GM19372 (cell line): Measurements from ENCODE around the gene SPTBN1.

Source experiments
- ATAC-seq: cut with Tn5 transposase; IDR thresholded peaks from one replicate; pipeline ENCODE4 v1.9.1; 2021; ENCODE audit warnings: mild to moderate bottlenecking, low read depth, moderate library complexity; ENCODE audit not compliant: unreplicated experiment

SPTBN1 gene

DNA sequence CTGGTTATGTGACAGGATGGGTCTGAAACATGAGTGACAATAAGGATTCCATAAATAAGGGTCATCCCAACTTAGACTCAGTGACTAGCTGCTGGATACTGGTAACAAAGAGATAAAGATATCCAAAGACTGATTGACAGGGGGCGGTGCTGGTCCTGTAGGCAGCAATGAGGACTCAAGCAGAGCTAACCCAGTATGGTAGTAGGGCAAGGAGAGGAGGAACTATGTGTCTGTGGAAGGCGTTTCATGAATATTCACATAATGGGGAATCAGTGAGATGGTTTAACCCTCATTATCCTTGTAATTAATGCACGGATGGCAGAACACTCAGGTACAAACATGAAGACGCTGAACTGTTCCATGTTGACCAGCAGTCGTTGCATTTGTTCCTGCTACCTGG lies 164.8 kb downstream of the SPTBN1 start:
- no peak for ATAC-seq

DNA sequence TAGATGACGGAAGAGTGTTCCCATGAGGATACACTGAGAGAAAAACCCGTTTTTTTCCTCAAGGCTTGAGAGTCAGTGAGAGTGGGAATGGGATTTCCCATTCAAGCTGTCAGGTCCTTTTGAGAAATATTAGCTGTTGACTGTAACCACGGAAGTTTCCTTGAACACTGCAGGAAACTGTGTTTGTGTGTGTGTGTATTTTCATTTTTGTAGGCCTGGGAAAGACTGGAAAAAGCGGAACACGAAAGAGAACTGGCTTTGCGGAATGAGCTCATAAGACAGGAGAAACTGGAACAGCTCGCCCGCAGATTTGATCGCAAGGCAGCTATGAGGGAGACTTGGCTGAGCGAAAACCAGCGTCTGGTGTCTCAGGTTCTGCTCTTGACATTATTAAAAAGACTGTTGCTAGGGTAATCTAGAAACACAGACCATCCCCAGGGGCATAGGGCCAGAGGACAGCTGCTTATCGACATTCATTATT lies 168.5 kb downstream of the SPTBN1 start:
- ATAC-seq, result no peak

DNA sequence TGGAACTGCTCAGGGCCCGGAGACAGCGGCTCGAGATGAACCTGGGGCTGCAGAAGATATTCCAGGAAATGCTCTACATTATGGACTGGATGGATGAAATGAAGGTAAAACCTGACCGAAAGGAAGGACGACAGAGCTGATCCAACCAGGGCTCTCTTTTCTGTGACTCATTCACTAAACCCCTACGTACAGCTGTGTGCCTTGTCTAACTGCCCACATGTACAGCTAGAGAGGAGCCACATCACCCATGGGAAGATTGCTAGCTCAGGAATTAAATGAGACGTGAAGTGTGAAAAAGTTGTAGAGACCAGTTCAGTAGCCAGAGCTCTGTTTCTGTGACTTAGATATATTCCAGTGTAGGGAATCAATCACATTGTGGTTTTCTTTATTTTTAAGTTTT lies 170.0 kb downstream of the SPTBN1 start:
- ATAC-seq, result no peak

DNA sequence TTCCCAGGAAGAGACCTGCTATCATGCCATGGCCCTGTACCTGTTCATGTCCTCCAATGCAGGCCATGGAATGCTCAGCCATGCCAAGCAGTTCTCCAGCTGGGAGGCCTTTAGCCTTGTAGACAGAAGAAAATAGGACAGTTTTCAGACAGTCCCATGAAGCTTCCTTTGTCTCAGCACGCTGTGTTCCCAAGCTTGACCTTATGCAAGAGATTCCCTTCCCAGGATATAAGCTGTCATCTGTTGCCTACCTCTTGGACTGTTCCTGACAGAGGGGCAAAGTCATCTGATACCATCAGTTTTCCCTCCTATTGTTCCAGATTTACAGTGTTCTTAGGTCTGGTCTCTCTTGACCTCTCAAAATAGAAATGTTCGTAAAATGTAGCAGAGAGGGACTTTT lies 170.8 kb downstream of the SPTBN1 start:
- no peak for ATAC-seq

DNA sequence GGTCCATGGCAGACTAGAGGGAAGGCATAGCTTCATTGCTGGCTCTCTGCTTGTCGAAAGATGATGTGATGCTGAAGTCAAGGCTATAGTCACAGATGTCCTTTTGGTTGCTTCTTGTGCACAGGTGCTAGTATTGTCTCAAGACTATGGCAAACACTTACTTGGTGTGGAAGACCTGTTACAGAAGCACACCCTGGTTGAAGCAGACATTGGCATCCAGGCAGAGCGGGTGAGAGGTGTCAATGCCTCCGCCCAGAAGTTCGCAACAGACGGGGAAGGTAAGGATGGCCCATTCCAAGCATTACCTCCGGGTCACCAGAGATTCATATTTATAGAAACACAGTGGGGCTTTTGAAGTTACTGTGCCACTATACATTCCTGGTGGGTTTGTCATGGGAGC lies 171.8 kb downstream of the SPTBN1 start:
- ATAC-seq, result no peak

DNA sequence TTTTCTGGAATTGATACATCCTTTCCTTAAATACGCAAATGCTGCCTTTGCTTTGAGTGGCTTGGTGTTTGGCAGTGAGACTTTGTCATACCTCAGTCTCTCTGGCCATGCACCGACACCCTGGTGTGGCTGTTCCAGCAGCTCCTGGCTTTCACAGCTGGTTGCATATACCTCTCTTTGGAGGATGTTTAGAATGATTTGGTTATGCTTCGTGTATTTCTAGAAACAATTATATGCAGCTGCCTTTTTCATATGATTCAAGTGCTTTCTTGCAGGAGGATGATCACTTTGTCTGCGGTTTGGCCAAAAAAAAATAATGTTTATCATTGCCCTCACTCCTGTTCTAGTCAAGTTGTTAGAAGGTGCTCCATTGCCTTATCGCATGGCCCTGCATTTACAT lies 172.3 kb downstream of the SPTBN1 start:
- ATAC-seq, result no peak

DNA sequence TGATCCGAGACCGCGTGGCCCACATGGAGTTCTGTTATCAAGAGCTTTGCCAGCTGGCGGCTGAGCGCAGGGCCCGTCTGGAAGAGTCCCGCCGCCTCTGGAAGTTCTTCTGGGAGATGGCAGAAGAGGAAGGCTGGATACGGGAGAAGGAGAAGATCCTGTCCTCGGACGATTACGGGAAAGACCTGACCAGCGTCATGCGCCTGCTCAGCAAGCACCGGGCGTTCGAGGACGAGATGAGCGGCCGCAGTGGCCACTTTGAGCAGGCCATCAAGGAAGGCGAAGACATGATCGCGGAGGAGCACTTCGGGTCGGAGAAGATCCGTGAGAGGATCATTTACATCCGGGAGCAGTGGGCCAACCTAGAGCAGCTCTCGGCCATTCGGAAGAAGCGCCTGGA lies 172.8 kb downstream of the SPTBN1 start:
- no peak for ATAC-seq

DNA sequence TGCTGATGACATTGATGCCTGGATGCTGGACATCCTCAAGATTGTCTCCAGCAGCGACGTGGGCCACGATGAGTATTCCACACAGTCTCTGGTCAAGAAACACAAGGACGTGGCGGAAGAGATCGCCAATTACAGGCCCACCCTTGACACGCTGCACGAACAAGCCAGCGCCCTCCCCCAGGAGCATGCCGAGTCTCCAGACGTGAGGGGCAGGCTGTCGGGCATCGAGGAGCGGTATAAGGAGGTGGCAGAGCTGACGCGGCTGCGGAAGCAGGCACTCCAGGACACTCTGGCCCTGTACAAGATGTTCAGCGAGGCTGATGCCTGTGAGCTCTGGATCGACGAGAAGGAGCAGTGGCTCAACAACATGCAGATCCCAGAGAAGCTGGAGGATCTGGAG lies 173.3 kb downstream of the SPTBN1 start:
- ATAC-seq, result no peak

DNA sequence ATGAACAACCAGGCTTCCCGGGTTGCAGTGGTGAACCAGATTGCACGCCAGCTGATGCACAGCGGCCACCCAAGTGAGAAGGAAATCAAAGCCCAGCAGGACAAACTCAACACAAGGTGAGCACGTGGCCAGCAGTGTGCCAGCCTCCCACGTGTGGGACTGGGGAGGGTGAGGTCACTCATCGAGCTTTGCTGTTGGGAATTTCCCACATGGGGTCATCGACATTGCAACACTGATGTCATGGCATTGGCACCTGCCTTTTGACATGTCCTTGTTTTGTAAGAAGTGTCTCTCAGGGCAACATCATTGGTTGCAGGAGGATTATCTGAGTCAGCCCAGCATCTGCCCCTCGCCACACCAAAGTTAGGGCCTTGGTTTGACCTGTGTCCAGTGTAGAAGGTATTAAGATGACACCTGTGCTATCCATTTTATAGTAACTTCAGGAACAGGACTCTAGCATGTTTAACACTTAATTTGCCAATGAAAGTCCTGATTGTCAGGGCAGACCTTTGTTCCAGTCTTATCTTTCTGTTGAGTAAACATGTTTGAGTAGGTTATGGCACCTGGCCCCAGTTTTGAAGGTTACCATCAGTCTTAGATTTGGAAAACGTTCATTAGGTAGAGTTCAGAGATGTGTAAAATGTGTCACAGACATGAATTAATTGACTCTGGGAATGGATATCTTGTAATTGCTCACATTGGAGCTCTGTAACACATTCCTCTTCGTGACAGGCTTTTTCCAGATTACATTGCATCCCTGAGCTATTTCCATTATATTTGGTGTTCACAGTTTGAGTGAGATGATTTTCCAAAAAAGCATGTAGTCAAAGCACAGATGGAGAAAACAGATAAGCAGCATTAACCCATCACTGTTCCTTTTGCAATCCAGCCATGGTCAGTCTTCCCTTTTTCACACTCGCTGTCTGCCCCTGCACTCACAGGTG lies 174.1 kb downstream of the SPTBN1 start:
- no peak for ATAC-seq

DNA sequence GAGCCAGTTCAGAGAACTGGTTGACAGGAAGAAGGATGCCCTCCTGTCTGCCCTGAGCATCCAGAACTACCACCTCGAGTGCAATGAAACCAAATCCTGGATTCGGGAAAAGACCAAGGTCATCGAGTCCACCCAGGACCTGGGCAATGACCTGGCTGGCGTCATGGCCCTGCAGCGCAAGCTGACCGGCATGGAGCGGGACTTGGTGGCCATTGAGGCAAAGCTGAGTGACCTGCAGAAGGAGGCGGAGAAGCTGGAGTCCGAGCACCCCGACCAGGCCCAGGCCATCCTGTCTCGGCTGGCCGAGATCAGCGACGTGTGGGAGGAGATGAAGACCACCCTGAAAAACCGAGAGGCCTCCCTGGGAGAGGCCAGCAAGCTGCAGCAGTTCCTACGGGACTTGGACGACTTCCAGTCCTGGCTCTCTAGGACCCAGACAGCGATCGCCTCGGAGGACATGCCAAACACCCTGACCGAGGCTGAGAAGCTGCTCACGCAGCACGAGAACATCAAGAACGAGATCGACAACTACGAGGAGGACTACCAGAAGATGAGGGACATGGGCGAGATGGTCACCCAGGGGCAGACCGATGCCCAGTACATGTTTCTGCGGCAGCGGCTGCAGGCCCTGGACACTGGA lies 174.9 kb downstream of the SPTBN1 start:
- no peak for ATAC-seq

DNA sequence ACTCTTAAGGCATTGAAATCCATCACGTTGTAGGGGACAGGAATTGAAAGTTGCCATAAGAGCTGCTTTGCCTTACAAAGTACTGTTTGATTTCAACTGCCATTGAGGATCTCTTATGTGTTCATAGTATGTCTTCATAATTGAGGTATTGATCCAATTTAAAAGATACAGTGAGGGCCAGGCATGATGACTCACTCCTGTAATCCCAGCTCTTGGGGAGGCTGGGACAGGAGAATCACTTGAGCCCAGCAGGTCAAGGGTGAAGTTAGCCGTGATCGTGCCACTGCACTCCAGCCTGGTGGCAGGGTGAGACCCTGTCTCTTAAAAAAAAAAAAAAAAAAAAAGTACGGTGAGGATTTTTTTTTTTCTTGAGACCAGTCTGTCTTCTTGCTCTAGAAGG lies 175.6 kb downstream of the SPTBN1 start:
- no peak for ATAC-seq

DNA sequence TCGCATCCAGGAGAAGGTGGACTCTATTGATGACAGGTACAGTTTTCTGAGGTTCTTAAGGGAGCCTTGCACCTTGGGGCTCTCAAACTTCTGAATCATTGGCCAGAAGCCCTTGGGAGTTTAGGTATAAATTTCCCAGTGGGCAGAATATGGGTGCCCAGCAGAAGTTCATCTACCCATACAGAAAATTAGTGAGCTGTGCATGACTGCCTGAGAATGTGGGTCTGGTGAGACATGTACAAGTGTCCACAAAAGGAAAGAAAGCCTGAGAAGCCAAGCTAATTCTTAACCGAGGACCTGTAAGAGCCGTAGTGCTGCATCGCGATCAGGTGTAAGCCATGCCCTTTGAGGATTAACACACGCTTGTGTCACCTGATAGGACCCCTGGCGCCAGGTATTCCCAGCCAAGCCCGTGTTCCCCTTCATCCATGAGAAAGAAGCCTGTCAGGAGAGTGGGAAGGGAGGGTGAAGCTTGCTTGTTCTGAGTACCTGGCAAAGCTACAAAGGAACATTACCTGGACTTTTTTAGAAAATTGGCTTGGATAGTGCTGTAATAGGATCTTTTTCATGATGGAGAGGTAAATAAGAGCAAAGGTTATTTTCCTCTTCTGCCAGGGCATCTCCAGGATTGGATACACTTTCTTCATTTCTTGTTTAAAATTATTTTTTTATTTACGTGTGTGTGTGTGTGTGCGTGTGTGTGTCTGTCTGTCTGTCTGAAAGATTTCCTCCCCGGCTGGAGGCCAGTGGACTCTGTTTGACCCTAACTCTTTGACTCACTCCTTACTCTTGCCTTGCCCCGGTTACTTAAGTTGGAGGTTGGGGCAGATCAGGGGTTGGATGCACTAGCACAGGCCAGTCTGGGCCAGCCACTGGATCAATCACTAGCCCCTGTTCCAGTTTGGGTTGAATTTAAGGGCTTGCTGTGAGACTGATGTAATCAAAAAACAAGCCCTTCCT lies 176.9 kb downstream of the SPTBN1 start:
- ATAC-seq, result no peak

DNA sequence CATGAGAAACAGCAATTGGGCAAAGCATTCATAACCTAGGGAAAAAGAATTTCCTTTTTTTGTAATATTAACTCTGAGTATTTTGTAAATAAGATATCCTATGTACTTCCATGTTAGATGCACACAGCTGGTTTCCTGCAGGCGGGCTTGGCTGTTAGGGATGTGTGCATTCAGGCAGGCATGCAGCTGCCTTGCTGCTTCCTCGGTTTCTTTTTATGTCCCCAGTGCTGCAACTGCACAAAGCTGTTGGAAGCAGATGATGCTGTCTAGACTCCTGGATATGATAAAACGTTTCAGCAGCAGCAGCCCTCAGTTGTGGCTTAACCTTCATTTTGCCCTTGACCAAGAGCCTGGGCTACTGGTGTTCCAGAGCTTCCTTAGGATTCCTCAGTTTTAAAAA lies 177.9 kb downstream of the SPTBN1 start:
- ATAC-seq, result no peak

DNA sequence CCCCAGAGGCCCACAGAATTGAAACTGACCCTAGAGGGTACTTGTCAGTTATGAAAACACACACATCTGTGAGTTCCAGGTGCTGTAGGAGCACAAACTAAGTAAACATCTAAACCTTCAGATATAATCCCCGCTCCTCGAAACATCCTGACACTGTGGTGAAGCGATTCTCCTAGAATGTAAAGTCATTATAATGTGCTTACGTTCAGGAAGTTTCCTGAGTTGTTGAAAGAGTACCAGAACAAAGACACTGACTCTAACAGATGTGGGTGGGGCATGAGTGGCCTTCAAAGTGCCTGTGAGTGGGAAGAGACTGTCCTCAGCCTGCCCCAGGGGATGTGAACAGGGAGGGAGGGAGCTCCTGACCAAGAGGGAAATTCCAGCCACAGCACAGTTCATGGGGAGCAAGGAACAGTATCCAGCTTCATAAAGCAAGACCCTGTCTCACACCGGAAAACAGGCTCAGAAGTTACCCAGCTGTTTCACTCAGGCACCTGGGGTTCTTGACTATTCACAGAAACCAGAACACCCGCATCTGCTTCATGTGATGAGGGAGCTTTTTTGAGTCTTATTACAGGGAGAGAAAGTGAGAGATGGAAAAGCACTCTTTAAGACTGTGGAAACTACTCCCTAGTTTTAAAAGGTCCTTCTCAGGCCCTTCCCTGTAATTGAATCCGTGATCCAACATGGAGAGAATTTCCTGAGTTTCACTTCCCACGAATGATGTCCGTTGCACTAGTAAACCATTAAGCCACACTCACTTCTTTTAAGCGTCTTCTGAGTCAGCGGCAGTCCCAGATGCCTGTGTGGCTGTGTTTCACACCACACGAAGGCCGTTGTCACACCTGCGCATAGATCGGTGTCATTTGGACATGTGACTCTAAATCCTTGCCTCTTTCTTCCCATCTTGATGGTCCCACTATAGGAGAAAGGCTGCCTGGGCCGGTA lies 178.7 kb downstream of the SPTBN1 start:
- peak; percentile 74 for ATAC-seq

DNA sequence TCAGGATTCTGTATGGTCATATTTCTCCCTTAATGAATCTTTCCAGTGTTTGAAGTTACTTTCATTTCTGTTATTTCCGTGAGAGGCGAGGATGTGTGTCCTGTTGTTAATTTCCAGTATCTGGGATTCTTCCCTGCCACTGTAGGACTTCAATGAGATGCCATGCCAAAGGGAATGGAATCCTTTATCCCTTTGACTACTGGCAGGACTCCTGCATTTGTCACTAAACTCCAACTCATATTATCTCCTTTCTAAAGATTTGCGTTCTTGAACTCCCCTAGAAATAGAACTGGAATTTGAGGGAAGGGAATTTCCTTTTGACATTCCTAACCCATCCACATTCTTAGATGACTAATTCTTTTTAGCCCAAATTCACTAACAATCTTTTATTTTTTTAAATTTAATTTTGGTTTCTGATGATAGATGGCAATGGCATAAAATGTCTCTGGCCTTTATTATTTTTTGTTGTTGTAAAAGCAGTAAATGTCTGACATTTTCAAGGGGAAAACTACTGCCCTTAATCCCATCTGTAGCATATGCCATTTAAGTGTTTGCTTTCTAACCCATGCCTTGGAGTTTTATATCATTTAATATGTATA lies 179.5 kb downstream of the SPTBN1 start:
- no peak for ATAC-seq

DNA sequence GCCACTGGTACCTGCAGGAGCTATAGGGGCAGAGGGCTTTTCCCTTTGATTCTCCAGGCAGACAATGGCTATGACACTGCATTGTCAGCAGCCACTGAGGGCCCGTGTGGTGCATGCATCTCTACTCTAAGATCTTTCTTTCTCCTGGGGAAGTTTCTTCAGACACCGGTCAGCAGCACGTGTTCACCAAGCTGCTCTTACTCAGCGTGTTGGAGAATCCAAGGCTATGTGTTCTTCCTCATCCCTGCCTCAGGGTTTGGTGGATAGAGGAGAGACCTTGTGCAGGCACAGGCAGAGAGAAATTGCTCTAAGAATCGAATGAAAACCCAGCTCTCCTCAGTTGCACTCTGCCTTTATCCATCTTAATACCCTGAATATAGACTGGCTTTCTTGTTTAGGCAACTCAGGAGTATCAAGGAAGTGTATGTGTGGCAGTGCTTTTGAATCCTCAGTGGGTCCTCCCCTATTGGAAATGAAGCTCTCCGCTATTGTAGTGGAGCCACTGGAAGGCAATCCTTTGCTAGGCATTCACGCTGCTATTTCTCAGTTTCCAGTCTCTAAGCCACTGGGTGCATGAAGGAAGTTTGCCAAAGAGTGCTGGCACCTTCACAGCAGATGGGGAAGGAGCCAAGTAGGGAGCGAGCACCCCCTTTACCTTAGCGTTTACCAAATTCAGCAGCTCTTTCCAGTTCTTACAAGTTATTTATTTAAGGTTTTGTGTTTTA lies 180.4 kb downstream of the SPTBN1 start:
- ATAC-seq, result no peak

DNA sequence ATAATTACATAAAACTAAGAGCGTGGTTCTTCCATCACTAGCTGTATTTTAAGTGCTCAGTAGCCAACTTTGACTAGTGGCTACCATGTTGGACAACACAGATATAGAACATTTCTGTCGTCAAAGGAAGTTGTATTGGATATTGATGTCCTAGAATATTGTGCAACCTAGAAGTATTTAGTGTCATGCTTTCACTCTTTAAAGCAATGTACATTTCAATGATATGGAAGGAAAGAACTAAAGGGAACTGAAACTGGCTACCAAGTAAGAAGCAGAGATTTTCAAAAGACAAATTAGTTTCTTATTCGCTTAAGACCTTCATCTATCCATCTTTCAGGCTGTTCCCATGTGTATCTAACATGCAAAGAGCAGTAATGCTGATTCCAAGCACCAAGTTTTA lies 182.0 kb downstream of the SPTBN1 start:
- ATAC-seq, result peak; percentile 32

DNA sequence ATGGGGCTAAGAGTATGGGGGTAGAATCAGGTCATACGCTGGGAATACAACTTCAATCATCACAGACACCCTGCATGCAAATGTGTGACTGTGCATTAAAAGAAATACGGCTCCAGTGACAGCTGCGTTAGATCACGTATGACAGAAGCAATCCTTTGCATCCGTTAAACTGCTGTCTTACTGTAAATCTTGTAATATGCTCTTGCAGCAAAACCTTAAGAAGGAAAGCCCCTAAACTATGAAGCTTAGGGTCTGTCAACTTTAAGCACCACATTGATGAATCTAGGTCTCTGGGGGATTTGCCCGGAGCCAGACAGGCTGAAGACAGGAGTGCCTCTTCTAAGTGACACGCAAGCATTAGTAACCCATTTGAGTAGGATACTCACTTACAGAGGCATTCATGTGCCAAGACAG lies 182.7 kb downstream of the SPTBN1 start:
- ATAC-seq, result no peak

DNA sequence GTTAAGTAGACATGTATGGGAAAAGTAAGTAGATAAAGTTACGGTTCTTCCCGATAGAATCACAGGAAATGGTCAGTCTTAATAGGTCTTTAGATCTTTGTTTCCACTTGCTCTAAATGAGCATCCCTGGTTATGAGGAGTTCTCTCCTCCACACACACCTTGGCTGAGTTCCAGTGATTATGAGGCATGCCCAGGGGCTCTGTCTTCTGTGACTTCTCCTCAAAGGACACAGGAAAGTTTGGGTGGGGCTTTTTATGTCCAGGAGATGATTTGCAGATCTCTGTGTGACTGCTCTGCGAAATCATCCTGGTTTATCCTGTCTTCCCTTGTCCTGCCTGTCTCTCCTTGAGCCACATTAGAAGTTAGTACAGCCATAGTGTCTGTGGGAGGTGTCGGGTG lies 183.5 kb downstream of the SPTBN1 start:
- no peak for ATAC-seq
